Measurements from ENCODE around the gene TRNAU1AP.

DNA sequence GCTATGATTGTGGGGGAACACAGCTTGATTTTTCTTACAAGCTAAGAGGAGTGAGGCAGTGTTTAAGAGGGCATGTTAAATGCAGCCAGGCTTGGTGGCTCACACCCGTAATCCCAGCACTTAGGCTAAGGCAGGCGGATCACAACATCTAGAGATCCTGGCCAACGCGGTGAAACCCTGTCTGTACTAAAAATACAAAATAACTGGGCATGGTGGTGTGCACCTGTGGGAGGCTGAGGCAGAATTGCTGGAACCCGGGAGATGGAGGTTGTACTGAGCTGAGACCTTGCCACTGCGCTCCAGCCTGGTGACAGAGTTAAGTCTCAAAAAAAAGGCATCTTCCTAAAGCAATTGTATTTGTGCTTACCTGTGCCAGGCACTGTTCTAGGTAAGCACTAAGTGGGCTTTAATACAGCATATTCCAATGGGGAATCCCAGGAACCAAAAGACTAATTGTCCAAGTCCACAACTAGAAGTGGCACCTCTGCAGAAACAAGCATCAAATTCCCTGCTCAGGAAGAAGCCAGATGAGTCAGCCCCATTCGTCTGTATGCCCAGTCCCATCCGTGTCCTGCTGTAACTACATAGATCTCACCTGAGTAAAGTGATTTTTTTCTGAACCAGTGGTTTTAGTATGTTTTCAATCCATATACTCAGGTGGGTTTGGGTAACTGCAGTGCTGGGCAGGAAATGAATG lies 42.5 kb upstream of the TRNAU1AP start:
- TF ChIP-seq, protein P1, sequence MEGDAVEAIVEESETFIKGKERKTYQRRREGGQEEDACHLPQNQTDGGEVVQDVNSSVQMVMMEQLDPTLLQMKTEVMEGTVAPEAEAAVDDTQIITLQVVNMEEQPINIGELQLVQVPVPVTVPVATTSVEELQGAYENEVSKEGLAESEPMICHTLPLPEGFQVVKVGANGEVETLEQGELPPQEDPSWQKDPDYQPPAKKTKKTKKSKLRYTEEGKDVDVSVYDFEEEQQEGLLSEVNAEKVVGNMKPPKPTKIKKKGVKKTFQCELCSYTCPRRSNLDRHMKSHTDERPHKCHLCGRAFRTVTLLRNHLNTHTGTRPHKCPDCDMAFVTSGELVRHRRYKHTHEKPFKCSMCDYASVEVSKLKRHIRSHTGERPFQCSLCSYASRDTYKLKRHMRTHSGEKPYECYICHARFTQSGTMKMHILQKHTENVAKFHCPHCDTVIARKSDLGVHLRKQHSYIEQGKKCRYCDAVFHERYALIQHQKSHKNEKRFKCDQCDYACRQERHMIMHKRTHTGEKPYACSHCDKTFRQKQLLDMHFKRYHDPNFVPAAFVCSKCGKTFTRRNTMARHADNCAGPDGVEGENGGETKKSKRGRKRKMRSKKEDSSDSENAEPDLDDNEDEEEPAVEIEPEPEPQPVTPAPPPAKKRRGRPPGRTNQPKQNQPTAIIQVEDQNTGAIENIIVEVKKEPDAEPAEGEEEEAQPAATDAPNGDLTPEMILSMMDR (IDR thresholded peaks at IDR 0.05; ENCODE audit: low read depth, low read length) = no peak
- no peak for TF ChIP-seq EZH2phosphoT487 (IDR thresholded peaks at IDR 0.05; ENCODE audit: low read depth)

All from OCI-LY3 (cell line).